ENCODE results near the gene MGMT. TPM values are rescaled to one million over a fixed set of nuclear protein-coding genes. Genes with fewer than 3 reads are reported as not detected.

Gene MGMT
- polyA plus RNA-seq, 1 donor = 13.9 TPM

DNA sequence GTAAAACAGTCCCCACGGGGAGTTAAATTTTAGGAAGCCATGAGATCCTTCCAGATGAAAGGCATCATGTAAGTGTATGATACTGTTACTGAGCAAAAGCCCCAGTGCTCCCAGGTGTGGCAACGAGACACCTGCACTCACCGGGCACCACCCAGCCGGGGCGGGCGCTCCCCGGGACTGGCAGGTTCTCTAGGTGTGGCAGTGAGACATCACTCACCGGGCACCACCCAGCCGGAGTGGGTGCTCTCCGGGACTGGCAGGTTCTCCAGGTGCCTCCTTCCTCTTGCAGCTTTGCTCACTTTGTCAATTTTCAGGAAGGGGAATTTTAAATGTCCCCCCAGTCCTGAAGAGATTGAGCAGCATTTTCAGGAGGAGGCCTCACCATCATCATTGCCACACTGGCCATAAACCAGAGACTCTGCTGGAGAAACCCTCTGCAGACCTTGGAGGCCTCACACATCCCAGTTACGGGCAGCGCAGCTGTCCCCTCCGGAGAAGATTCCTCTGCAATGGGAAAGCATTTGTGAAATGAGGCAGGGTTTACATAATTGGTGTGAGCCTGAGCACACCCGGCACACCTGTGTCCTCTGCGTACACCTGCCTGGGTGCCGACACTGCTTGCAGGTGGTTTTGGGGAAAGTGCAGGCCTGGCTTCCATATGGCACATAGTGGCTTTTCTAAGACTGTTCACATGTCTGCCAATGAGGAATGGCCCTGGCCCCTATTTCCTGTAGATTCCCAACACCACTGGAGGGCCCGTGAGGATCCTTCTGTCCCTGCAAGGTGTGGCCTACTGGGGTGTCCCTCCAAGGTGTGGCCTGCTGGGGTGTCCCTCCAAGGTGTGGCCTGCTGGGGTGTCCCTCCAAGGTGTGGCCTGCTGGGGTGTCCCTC lies 305.7 kb downstream of the MGMT start:
- DNase-seq (ENCODE audit: low read depth) = no peak

DNA sequence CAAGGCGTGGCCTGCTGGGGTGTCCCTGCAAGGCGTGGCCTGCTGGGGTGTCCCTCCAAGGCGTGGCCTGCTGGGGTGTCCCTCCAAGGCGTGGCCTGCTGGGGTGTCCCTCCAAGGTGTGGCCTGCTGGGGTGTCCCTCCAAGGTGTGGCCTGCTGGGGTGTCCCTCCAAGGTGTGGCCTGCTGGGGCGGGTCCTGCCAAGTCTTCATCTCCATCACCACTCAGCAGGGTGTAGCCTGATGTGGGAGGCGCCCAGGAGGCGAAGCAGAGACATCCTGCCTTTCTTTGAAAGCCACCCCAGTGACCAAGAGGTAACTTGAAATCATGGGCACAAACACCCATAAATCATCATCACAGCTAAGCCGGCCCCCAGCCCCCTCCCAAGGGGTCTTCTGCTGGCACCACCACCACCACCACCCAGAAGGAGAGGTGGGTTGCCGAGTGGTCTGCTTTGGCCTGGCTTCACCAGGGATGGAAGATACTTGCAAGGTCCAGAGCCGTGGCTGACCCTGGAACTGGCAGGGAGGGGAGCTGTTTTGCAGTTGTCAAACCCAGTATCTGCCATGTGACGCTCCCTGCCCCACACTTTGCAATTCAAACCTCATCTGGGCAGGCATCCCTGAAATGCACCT lies 306.4 kb downstream of the MGMT start:
- DNase-seq (ENCODE audit: low read depth) = no peak

DNA sequence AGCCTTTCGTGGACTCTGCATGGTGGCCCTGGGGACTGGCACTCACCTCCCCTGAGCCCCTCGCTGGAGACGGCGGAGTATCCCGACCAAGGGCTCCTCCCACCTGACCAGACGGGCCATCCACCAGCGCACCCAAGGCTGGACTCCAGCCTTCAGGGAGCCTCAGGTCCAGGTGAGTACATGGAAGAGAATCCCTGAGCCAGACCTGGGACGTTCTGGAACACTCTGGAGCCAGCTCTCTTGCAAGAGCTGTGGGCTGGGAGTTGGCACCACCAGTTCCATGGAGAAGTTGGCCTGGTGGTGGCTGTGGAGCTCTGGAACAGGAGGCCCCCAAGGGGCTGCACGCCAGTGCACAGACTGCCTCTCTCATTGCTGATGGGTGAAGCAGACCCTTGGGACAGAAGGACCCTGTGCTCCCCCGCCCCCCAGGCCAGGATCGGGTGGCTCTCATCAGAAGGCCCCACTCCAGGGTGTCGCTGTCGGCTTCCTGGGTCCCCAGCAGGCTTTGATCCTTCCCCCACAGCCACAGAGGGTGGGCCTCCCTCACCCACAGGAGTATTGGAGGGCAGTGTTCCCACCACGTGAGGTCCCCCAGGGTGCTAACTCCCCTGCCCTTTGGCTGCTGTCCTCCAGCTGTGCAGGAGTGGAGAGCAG lies 307.2 kb downstream of the MGMT start:
- DNase-seq (ENCODE audit: low read depth) = no peak

DNA sequence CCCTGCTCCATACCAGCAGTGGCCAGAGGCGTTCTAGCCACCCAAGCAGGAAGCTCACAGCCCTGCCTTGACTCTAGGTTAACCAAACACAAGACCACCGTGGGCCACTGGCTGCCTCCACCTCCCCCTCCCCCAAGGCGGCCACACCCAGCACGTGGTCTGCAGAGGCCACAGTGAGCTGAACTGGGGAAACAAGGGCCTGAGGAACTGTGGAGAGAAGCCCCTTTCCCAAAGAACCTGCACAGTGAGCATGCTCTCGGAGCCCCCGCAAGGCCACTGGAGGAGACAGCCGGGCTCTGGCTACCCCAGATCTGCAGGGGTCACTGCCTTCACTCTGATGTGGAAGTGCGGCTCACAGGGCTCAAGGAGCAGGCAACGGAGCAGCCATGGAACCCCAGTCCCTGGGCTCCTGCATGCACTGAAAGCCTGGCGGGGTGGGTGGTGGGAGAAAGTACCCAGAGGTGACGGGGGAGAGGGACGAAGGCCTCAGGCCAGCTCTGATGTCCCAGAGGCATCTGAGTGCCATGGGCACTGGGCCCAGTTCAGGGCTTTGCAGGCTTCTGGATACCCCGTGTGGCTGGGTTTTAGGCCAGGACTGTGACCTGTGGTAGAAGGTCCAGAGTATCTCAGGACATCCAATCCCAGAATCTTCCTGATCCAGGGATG lies 307.8 kb downstream of the MGMT start:
- DNase-seq (ENCODE audit: low read depth) = no peak

DNA sequence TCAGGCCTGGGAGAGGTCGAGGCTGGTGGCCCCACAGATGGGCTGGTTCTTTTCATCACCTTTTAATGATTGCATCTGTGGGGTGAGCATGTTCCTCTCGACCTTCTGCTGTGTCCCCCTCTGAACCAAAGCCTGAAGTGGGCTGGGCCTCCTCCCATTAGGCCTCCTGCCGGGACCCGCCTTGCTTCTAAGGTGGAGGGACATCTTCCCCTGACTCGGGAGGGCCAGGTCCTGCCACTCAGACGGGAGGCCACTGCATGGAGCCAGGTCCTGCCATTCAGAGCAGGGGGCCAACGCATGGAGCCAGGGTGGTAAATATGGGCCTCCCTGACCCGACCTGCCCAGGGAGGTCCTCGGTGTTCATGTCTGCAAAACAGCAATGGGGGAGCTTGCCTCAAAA lies 308.6 kb downstream of the MGMT start:
- DNase-seq (ENCODE audit: low read depth) = no peak

DNA sequence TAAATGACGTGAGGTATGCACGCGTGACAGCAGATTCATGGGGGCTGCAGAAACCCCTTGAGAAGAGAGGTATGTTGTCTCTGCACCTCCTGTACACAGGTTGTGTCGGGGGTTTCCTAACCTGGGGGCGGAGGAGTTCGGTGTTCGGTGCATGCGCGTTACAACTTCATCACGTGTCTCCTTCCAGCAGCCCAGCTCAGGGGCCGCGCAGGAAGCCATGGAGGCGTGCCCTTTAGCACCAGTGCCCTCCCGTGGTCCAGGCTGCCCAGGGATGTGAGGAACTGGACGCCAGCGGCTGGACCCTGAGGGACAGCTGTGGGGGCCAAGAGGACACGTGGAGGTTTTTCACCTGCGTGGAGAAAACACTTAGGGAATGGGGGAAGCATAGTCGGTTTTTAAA lies 310.6 kb downstream of the MGMT start:
- DNase-seq (ENCODE audit: low read depth) = no peak

DNA sequence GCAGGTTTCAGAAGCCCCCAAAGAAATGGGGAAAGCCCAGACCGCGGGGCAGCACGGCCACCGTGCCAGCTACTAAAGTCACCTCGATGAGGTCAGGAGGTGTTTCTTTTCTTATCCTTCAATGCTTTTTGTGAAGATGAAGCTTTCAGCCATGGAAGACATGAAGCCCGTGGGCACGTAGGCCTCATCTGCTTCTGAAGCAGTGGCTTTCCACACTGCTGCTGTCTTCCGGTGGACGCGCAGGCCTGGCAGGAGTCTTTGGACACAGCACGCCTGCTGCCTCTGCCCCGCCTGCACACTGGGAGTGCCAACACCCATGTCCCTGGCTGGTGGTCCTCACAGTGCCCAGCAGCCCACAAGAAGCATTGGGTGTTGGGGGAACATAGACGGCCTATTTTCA lies 311.5 kb downstream of the MGMT start:
- DNase-seq (ENCODE audit: low read depth) = no peak

DNA sequence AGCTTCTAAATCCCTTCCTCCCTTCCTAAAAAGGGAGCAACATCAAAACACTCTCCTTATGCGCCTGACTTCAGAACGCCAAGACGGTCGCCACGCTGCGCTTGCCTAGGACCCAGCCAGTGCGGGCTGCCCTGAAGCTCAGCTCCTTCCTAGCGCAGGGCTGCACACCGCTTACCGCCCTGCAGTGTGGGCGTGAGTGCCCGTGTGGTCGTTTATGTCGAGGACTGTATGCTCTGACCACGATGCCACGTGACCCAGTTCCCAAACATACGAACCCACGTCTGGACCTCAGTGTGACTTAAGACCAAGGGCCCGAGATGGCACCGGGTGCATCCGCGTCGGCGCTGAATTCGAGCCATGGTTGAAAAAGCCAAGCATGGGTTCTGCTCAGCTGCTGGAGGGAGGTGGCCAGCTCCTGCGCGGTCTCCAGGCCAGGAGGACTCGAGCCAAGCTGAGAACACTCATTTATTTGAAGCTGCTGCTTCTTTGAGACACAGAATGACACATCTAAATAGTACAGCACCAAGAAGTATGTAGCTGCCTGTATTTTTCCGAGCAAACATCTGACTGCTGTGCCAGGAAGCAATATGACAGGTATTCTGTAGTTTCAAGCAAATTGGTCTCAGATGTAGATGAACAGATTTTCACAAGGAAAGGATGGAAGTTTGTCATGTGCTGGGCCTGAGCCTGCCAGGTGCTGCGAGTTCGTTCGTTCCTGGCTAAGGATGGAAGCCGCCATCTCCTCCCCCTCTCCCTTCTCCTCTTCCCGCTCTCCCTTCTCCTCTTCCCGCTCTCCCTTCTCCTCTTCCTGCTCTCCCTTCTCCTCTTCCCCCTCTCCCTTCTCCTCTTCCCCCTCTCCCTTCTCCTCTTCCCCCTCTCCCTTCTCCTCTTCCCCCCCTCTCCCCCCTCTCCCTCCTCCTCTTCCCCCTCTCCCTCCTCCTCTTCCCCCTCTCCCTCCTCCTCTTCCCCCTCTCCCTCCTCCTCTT lies 312.4 kb downstream of the MGMT start:
- no peak for DNase-seq (ENCODE audit: low read depth)

DNA sequence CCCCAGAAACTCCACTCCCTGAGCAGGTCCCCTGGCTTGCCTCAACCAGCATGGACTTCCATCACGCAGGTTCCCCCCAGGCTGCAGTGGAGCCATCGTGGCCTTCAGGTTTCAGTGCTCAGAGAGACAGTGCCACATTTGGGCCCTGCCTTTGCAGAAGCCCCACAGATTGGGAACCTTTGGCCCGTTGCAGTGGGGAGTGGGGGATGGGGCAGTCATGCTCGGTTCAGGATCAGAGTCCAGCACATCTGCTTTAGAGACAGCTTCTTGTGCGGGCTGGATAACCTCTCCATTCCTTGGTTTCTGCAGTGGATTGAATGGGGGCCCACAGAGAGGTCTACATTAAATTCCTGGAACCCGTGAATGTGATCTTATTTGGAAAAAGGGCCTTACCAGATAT lies 313.2 kb downstream of the MGMT start:
- DNase-seq (ENCODE audit: low read depth) = no peak

DNA sequence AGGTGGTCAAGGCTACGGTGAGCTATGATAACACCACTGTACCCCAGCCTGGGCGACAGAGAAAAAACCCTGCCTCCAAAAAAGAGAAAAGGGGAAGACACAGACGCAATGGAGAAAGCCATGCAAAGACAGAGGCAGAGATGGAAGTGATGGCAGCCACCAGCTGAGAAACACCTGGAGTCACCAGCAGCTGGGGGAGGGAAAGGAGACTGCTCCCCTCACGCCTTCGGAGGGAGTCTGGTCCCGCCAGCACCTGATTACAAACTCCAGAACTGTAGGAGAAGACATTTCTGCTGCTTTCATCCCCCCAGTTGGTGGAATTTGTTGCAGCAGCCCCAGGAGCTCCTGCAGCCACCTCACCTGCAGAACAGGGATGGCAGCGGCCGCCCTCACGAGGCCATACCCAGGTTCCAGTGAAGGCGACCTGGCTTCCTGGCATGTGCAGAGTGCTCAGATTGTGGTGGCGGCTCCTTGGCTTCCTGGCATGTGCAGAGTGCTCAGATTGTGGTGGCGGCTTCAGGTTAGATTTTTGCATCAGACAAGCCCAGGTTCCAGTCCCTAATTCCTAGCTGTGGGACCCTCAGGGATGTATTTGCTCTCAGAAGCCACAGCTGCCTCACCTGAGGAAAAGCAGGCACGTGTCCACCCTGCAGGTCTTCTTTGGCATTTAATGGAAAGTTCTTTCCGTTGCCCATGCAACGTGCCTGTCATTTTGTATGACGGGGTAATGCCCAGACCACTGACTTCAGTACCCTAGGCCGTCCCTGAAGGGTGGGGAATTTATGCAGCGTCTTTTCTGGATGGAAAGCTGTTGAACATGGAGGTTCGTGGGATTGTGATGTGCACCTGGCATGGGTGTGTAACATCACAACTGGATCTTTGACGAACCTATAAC lies 314.1 kb downstream of the MGMT start:
- DNase-seq (ENCODE audit: low read depth) = no peak

DNA sequence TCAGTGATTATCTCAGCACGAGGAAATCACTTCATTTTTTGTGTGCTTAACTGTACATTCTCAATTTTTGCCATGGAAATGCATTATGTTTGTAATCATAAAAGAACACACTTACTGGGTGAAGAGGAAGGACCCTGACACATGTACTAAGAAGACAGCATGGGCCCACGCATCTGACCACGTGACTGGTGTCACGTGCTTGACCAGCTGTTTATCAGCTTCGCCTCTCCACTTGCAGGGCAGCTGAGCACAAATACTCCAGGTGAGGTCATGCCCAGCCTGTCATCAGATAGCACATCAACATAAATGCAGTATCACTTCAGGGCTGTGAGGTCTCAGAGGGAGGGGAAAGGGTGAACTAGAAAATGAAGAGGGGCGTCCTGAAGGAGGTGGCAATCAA lies 317.2 kb downstream of the MGMT start:
- no peak for DNase-seq (ENCODE audit: low read depth)

DNA sequence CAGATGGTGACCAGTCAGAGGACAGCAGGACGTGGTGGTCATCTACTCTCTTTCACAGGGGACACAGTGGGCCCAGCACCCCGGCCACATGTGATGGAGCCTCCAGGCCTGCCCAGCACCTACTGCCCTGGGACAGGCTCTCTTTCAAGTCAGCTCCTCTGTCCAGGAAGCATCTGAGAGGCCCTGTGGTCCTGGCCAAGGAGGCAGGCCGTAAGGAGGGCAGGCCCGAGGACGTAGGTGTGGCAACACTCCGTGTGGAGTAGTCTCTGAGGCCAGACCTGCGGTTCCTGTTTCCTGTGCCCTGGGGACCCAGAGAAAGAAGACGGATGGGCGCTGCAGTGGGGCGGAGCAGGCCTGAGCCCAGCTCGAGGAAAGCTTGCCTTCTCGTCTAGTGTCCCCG lies 317.9 kb downstream of the MGMT start:
- DNase-seq (ENCODE audit: low read depth) = no peak

DNA sequence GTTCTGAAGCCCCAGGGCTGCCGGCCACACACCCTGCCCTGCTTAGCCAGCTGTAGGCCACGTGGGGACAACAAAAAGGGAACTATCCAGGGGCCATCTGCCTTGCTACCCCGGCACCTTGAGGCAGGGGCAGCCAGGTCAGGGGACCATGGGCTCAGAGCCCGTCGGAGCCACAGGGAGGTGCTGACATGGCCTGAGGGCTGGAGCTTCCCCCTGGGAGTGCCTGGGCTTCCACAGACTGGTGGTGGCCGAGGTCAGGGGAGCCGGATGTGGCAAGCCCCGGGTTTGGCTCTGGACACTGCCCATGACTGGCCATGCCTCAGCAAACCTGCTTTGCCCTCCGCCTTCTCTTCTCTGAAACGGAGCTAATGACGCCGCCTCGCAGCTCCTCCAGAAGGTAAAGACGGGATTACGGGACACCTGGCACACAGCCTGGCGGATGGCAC lies 318.5 kb downstream of the MGMT start:
- no peak for DNase-seq (ENCODE audit: low read depth)

DNA sequence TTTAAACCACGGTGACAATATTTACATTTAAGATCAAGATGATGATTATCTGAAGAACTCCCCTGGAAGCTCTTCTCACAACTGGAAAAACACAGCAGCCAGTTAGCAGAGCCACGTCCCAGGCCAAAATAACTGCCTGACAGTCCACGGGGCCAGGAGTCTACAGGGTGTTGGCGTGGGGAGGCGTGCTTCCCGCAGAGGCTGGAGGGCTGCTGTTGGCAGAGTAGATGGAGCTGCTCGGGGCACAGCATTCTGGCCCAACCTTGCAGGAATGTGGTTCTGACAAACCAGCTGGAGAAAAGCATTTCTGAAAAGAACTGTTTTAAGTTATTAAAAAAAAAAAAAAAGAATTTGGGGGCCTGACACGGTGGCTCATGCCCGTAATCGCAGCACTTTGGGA lies 319.2 kb downstream of the MGMT start:
- no peak for DNase-seq (ENCODE audit: low read depth)

DNA sequence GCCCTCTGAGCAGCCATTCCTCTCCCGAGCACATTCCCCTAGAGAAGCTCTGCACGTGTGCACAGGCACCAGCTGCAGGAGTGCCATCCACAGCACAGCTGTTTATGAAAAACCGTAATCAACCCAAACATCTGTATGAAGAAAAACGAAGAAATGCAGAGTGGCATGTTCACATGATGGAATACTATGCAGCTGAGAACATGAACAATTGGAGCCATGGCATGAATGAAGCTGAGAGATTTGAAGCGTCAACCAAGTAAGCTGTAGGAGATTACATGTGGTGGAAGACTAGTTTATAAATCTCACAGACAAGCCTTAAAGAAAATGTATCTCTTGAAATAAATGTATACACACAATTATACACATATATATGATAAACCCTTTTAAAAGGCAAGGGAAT lies 320.5 kb downstream of the MGMT start:
- no peak for DNase-seq (ENCODE audit: low read depth)

DNA sequence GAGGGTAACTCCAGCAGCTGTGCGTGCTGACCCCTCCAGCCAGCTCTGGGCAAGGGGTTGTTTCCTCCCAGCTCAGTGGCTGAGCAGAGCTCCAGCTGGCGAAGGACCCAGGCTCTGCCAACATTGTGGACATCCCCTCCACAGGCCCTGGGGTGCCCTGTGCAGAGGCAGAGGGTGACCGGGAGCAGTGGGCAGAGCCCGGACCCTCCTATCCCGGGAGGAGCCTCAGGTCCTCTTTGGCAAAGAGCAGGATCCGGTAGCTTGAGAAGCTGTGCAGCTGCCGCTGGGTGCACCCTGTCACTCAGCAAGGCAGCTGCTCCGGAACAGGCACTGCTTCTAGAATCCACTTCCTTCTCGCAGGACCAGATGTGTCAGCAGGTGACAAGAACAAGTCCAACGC lies 321.2 kb downstream of the MGMT start:
- no peak for DNase-seq (ENCODE audit: low read depth)

DNA sequence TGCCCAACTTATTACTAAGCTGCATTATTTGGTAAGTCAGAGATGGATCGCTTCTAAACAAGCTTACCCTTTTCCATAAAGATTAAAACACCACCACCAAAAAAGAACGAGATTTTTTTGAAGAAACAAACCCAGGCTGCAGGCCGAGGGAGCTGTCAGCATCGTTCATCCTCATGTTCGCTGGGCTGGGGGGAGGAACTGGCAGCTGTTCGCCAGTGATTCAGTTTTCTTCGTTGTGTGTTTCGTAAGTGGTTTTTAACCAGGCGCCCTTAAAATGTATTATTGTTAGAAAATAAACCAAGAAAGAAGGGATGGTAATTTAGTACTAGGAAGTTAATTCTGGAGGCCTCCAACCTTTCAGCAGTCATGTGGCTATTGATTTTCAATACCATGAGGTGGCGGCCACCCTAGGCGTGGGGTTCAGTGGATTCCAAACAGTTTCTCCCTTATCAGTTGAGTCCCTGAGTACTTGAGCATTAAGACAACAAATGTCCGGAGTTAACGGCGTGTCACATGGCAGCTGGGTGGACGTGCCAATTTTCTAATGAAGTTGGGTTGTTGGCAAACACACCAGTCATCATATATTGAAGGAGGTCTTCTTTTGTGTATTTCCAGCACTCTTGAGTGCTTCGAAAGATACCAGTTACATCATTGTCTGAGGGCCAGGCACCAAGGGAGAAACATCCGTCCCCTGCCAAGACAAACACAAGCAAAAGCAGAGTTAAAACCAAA lies 323.8 kb downstream of the MGMT start:
- DNase-seq (ENCODE audit: low read depth) = no peak

DNA sequence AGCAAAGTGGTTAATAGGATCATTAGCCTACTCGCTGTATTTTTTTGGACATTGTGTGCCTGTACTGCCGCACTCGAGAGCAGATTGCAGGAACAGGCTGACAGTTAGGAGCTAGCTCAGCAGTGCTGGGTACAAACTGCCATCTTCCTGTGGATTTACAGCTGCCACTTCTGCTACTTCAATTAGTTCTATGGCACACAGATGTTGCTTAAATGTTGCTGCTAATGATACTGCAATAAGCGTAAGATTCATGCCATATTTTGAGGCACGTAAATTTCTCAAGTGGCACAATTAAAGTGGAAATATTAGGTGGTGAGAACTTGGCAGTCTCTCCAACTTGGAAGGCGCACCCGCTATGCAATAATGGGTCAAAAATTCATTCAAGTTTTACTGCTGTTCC lies 325.1 kb downstream of the MGMT start:
- DNase-seq (ENCODE audit: low read depth) = no peak

DNA sequence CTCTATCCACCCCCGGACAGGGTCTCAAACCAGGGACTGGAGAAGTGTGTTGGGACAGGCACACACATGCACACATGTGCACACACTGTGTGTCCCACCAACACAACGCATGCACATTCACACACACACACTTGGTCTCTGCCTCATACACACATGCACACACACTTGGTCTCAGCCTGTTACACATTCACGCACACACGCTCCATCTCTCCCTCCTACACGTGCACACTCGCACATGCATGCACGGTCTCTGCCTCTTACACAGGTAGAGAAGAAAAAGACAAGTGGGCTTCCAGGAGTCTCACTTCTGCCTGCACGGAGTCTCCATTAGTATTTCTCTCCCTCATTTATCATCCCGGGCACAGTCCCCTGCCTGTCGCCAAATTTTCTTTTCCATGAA lies 325.8 kb downstream of the MGMT start:
- no peak for DNase-seq (ENCODE audit: low read depth)

Measured in forelimb muscle (tissue), 1 donor.